ENCODE measurements around the gene HLA-DOA.

The HLA-DOA gene

DNA sequence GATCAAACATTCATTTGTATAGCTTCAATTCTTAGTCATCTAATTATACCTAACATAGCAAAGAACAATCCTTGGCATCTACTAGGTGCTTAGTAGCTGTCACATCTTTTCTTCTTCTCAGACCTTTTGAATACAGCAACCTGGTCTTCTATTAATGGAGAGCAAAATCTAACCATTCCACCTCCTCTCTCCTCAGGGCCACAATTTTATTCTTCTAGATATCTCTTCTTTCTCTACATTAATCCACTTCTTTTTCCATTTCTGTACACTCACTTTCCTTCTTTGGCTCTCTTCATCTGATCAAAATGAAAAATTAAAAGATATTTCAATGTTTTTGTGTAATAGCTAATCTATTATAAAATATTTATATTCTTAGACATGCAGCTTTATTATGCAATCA, 9.0 kb upstream of the HLA-DOA start:
- TF ChIP-seq, protein P1, sequence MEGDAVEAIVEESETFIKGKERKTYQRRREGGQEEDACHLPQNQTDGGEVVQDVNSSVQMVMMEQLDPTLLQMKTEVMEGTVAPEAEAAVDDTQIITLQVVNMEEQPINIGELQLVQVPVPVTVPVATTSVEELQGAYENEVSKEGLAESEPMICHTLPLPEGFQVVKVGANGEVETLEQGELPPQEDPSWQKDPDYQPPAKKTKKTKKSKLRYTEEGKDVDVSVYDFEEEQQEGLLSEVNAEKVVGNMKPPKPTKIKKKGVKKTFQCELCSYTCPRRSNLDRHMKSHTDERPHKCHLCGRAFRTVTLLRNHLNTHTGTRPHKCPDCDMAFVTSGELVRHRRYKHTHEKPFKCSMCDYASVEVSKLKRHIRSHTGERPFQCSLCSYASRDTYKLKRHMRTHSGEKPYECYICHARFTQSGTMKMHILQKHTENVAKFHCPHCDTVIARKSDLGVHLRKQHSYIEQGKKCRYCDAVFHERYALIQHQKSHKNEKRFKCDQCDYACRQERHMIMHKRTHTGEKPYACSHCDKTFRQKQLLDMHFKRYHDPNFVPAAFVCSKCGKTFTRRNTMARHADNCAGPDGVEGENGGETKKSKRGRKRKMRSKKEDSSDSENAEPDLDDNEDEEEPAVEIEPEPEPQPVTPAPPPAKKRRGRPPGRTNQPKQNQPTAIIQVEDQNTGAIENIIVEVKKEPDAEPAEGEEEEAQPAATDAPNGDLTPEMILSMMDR (IDR thresholded peaks at IDR 0.05; ENCODE audit: control insufficient read depth, insufficient read depth, low read depth, low read length, missing control alignments): no peak
- H3K4me3 ChIP-seq (ENCODE audit: control insufficient read depth, low read depth, low read length): no peak overlapping the region
- DNase-seq (ENCODE audit: low read depth): no peak

DNA sequence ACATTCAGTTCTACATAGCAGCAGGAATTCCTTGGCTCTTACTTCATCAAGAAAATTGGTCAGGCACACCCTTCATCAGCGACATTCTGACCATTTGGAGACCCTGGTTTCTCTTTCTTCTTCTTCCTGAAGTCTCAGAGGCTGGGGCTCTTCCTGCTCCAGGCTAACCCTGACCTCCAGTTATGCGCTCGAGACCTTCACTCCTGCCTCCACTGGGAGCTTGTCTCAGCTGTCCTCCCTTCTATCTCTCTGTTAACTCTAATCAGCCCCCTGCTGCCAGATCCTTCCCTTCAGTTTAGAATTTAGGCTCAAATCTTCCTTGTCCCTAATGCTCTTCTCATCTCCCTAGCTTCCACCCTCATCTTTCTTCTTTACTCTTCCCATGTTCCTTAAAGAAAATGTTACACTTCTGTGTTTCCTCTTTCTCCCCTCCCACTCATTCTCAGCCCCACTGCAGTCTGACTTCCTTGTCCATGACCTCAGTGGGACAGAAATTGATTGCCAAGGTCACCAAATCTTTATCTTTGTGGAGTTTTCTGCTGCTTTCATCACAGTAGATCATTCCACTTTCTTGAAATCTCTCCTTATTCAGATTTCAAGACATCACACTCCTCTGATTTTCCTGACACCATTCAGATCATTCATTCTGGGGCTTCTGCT, 8.4 kb upstream of the HLA-DOA start:
- H3K4me3 ChIP-seq (ENCODE audit: control insufficient read depth, low read depth, low read length): no peak overlapping the region
- TF ChIP-seq, protein P1 (IDR thresholded peaks at IDR 0.05; ENCODE audit: control insufficient read depth, insufficient read depth, low read depth, low read length, missing control alignments): no peak
- no peak for DNase-seq (ENCODE audit: low read depth)

DNA sequence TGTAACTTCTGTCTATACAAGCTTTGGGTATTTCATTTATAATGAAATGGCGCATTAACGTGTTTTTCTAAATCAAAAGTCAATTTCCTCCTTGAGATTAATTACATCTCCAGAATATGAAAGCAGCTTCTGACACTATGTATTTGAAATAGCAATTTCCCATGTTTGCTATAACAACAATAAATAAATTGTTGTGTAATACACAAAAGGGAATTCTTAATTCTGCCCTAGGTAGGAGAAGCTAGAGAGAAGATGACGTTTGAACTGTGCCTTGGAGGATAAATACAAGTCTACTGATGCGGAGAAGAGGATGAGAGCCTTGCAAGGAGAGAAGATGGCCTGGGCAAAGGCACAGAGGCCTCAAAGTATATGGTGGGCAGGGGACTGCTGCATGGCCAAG, 7.6 kb upstream of the HLA-DOA start:
- no peak for DNase-seq (ENCODE audit: low read depth)
- H3K4me3 ChIP-seq (ENCODE audit: control insufficient read depth, low read depth, low read length): no peak overlapping the region
- TF ChIP-seq, protein P1 (IDR thresholded peaks at IDR 0.05; ENCODE audit: control insufficient read depth, insufficient read depth, low read depth, low read length, missing control alignments): no peak

DNA sequence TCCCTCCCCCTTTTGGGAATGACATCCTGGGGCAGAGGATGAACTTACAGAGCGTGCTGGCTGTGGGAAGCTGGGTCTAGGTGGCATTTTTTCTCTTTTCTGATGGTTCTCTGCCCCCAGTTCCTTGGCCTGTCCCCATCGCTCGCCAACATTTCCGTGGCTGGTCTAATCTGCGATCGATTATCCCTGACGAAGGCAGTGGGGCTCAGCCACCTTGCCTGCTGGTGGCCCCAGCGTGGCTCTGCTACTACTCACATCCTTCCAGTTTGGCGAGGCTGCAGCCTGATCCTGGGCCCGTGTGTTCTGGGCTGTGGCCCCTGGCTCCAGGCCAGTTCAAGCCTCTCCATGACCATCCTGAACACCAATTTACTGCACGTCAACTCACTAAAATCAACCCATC, 6.4 kb upstream of the HLA-DOA start:
- no peak for DNase-seq (ENCODE audit: low read depth)
- no peak overlapping the region for H3K4me3 ChIP-seq (ENCODE audit: control insufficient read depth, low read depth, low read length)
- TF ChIP-seq, protein P1 (IDR thresholded peaks at IDR 0.05; ENCODE audit: control insufficient read depth, insufficient read depth, low read depth, low read length, missing control alignments): no peak

DNA sequence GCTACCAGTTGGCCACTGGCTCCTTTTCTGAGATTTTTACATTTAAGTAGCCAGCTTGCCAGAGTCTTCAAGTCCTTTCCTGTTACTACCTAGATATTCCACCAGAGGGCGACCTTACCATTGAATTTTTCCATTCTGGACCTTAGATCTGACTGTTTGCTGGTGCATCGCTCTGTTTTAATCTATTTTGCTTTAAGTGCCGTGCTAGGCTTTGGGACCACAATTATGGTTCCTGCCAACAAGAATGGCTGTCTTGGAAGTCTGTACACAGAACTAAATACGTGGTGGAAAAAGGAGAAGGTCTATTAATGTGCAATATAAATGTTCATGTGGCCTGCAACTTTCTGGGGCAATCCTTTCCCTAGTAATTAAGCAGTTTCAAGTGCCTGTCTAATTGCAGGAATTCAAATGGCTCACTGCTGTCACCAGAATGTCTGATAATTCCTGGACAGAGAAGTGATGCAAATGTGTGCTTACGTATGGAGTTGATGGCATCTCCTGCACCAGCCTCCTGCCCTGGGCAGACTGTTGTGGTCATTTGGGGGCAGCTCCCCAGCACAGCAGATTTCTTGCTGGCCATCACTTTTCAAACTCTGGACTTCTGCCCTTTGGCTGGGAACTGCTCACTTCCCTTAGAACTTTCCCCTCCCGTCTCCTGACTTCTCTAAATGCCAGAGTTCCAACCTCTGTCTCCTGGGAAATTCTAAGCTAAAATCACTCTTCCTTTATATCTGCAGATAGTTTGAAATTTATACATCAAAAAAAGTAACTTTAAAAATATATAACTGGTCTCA, 5.6 kb upstream of the HLA-DOA start:
- TF ChIP-seq, protein P1 (IDR thresholded peaks at IDR 0.05; ENCODE audit: control insufficient read depth, insufficient read depth, low read depth, low read length, missing control alignments): peak; percentile 65
- DNase-seq (ENCODE audit: low read depth): peak; percentile 63
- H3K4me3 ChIP-seq (ENCODE audit: control insufficient read depth, low read depth, low read length): no peak overlapping the region

DNA sequence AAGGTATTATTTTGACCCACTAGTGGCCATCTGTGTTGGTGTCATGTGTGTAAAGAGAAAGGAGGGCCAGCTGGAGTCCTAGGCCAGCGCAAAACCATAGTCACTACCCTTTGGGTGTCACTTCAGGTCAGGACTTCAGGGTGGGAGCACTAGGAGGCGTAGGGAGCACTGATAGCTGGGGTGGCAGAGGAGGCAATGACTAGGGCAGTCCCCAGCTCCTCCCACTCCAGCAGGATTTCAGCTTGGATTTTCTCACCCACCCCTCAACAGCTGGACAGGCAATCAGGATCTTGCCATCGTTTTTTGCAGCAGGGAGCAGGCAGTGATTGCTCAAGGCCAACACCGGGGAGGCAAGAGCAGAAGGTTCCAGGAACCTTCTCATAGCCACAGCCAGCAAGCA, 4.2 kb upstream of the HLA-DOA start:
- TF ChIP-seq, protein P1 (IDR thresholded peaks at IDR 0.05; ENCODE audit: control insufficient read depth, insufficient read depth, low read depth, low read length, missing control alignments): no peak
- no peak overlapping the region for H3K4me3 ChIP-seq (ENCODE audit: control insufficient read depth, low read depth, low read length)
- DNase-seq (ENCODE audit: low read depth): no peak

Data from AG09309 (cell line).